Vagina (tissue), 2 donors: ENCODE results near the gene FOXC2.

Source experiments
- POLR2A ChIP-seq, 2 donors: fragments of 450-650 bp; IDR thresholded peaks; one replicate each; pipeline ENCODE4 v1.6.1; 2017; ENCODE audit warnings: antibody characterized with exemption in 2 of 2, mild to moderate bottlenecking in 2 of 2, moderate library complexity in 2 of 2
- TF ChIP-seq, protein P1 (sequence below), 3 experiments: fragments of 450-650 bp in 2 of 3; fragments of 200-600 bp in 1 of 3; sonication (generic) in 1 of 3; IDR thresholded peaks; one replicate each; pipeline ENCODE4 v1.5.1; 2017 to 2019; ENCODE audit warnings: antibody characterized with exemption in 3 of 3, mild to moderate bottlenecking in 2 of 3, moderate library complexity in 2 of 3

GRCh38 chr16:86549893-86550190 lies 16.8 kb upstream of the FOXC2 start:
- TF ChIP-seq, protein P1, sequence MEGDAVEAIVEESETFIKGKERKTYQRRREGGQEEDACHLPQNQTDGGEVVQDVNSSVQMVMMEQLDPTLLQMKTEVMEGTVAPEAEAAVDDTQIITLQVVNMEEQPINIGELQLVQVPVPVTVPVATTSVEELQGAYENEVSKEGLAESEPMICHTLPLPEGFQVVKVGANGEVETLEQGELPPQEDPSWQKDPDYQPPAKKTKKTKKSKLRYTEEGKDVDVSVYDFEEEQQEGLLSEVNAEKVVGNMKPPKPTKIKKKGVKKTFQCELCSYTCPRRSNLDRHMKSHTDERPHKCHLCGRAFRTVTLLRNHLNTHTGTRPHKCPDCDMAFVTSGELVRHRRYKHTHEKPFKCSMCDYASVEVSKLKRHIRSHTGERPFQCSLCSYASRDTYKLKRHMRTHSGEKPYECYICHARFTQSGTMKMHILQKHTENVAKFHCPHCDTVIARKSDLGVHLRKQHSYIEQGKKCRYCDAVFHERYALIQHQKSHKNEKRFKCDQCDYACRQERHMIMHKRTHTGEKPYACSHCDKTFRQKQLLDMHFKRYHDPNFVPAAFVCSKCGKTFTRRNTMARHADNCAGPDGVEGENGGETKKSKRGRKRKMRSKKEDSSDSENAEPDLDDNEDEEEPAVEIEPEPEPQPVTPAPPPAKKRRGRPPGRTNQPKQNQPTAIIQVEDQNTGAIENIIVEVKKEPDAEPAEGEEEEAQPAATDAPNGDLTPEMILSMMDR (IDR thresholded peaks at IDR 0.05) = no peak
- no peak for TF ChIP-seq POLR2A (IDR thresholded peaks at IDR 0.05)
